Activated naive CD8-positive, alpha-beta T cell treated with anti-CD3 and anti-CD28 coated beads, Interleukin-2, amount 10 ng/mL, durations not matched to agents 7 days and 5 days (primary cell): Measurements from ENCODE around the gene CUTC. TPM values are rescaled to one million over a fixed set of nuclear protein-coding genes. Genes with fewer than 3 reads are reported as not detected.

Source experiments
- ATAC-seq: fragments of 150-1000 bp; cut with Tn5 transposase; one replicate; pipeline ENCODE4 v1.10.0; 2021; ENCODE audit warnings: low read depth, moderate library complexity
- POLR2A ChIA-PET: fragments of 350-600 bp; sonication (Branson Sonifier 250); formaldehyde crosslinking; loops from one replicate; lab custom pipeline; 2021; ENCODE audit warnings: antibody characterized with exemption; lab: Charles Lee
- DNase-seq: peaks from one replicate; pipeline ENCODE4 v3.0.0; 2021
- H3K27ac Mint-ChIP-seq: one replicate; pipeline ENCODE4 v1.8.0; 2022; ENCODE audit warnings: mild to moderate bottlenecking, mixed read lengths
- H3K27me3 Mint-ChIP-seq: one replicate; pipeline ENCODE4 v1.8.0; 2022; ENCODE audit warnings: mild to moderate bottlenecking, moderate library complexity, mixed read lengths
- H3K36me3 Mint-ChIP-seq: one replicate; pipeline ENCODE4 v1.8.0; 2021; ENCODE audit warnings: mild to moderate bottlenecking, mixed read lengths
- H3K4me1 Mint-ChIP-seq: one replicate; pipeline ENCODE4 v1.8.0; 2021; ENCODE audit warnings: mixed read lengths
- H3K4me3 Mint-ChIP-seq: one replicate; pipeline ENCODE4 v1.8.0; 2022; ENCODE audit warnings: mild to moderate bottlenecking, moderate library complexity, mixed read lengths
- H3K9me3 Mint-ChIP-seq: one replicate; pipeline ENCODE4 v1.8.0; 2021; ENCODE audit warnings: mixed read lengths
- total RNA-seq, 2 experiments: library from RNA; stranded (reverse); gene quantifications; one replicate each; pipeline ENCODE4 v1.2.3, GENCODE V29; 2021

Gene CUTC, protein sequence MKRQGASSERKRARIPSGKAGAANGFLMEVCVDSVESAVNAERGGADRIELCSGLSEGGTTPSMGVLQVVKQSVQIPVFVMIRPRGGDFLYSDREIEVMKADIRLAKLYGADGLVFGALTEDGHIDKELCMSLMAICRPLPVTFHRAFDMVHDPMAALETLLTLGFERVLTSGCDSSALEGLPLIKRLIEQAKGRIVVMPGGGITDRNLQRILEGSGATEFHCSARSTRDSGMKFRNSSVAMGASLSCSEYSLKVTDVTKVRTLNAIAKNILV
- total RNA-seq, result 10 to 100 TPM; 26.0 to 31.5 TPM

GRCh38 chr10:99732033-99732842 is at the start of gene CUTC, which contains the start of gene COX15:
TSS of gene CUTC (plus strand) at chr10:99732234. CDS start at chr10:99732349, 115 bp downstream.
TSS of gene COX15 (minus strand) at chr10:99732127. CDS start at chr10:99732049, 78 bp downstream.
- peak; percentile 95 for DNase-seq
- Mint-ChIP-seq H3K36me3 (peaks cover 29% of the 10 kb centered on the region), H3K4me3 (peak within 1 kb of the TSS; percentile 100), H3K9me3 (no peaks in the 10 kb centered on the region), H3K27ac (peak within 1 kb of the TSS; percentile 100), H3K27me3 (no peaks in the 10 kb centered on the region), H3K4me1 (peaks cover 19% of the 10 kb centered on the region)
- POLR2A ChIA-PET, result interaction anchor here (1.0 to 2.7 kb wide), 8 partner anchors 10 to 453 kb away, joined by 3 to 15 read pairs (median 4); partner anchors contain the start of genes ENTPD7, ERLIN1, GOT1 and SLC25A28
- peak; percentile 96 for ATAC-seq

- Mint-ChIP-seq H3K4me3 (no peak overlapping the region), H3K27ac (no peak overlapping the region), H3K27me3 (no peaks in the 10 kb centered on the region), H3K4me1 (peaks cover 12% of the 10 kb centered on the region), H3K36me3 (peaks cover 5% of the 10 kb centered on the region), H3K9me3 (no peaks in the 10 kb centered on the region)
- ATAC-seq (peak; percentile 54), DNase-seq (no peak)
- POLR2A ChIA-PET, result no interaction called here
These were observed 49.3 kb upstream of the CUTC start for GRCh38 chr10:99682752-99683151.

GRCh38 chr10:99685597-99685967 is 46.5 kb upstream of the CUTC start:
- Mint-ChIP-seq H3K36me3 (peaks cover 2% of the 10 kb centered on the region), H3K9me3 (no peaks in the 10 kb centered on the region), H3K4me3 (no peak overlapping the region), H3K27me3 (no peaks in the 10 kb centered on the region), H3K4me1 (peaks cover 8% of the 10 kb centered on the region), H3K27ac (peak overlapping the region; percentile 34)
- POLR2A ChIA-PET, result no interaction called here
- DNase-seq, result no peak
- no peak for ATAC-seq

DNA sequence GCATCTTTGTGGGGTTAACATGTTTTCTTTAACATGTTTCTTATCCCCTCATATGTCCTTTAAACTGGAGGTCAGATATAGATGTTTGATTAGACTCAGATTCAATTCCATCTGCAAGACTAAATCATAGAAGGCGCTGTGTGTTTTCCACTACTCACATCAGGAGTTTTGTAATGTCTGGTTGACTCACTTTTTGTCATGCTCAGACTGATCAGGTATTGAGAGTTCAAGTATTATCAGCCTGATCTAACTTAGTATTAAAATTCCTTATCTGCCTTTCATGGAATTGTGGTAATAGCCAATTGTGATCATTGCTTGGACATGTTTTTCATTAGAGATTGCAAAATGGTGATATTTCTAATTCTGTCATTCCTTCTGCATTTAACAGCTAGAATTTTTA is 42.6 kb upstream of the CUTC start:
- ATAC-seq, result no peak
- POLR2A ChIA-PET, result no interaction called here
- no peak overlapping the region for H3K4me3 Mint-ChIP-seq
- H3K9me3 Mint-ChIP-seq, result no peaks in the 10 kb centered on the region
- peaks cover 7% of the 10 kb centered on the region for H3K36me3 Mint-ChIP-seq
- H3K4me1 Mint-ChIP-seq, result peaks cover 8% of the 10 kb centered on the region
- DNase-seq, result no peak
- H3K27ac Mint-ChIP-seq, result no peak overlapping the region
- no peaks in the 10 kb centered on the region for H3K27me3 Mint-ChIP-seq

- Mint-ChIP-seq H3K4me1 (no peaks in the 10 kb centered on the region), H3K27ac (no peak overlapping the region), H3K9me3 (no peaks in the 10 kb centered on the region), H3K27me3 (no peaks in the 10 kb centered on the region), H3K36me3 (peaks cover 10% of the 10 kb centered on the region), H3K4me3 (no peak overlapping the region)
- POLR2A ChIA-PET, result no interaction called here
- DNase-seq, result no peak
- no peak for ATAC-seq
These were observed 38.0 kb upstream of the CUTC start for GRCh38 chr10:99693933-99694583.

GRCh38 chr10:99695761-99696160 is 36.3 kb upstream of the CUTC start:
- no peaks in the 10 kb centered on the region for H3K9me3 Mint-ChIP-seq
- peaks cover 12% of the 10 kb centered on the region for H3K36me3 Mint-ChIP-seq
- no peak overlapping the region for H3K4me3 Mint-ChIP-seq
- H3K4me1 Mint-ChIP-seq, result no peaks in the 10 kb centered on the region
- POLR2A ChIA-PET, result no interaction called here
- no peaks in the 10 kb centered on the region for H3K27me3 Mint-ChIP-seq
- H3K27ac Mint-ChIP-seq, result no peak overlapping the region
- ATAC-seq, result no peak
- DNase-seq, result no peak

DNA sequence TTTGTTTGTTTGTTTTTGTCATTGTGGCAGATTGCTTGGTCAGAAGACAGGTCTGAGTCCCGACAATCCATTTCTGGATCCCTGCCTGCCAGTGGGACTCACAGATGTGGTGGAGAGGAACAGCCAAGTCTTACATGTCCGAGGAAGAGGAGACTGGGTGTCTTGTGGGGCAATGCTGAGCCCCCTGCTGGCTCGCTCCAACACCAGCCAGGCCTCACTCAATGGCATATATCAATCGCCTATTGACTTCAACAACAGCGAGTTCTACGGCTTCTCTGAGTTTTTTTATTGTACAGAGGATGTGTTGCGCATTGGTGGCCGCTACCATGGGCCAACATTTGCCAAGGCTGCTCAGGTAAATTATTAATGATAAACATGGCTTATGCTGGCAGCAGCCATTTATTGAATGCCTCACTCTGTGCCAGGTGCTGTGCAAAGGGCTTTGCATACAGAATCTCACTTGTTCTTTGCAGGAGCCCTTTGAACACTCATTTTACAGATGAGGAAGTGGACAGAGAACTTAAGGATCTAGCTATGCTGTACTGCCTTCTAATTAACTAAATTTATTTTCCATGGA is 33.4 kb upstream of the CUTC start:
- H3K36me3 Mint-ChIP-seq, result peaks cover 12% of the 10 kb centered on the region
- no peaks in the 10 kb centered on the region for H3K27me3 Mint-ChIP-seq
- ATAC-seq (no peak), DNase-seq (no peak)
- no peaks in the 10 kb centered on the region for H3K9me3 Mint-ChIP-seq
- no peaks in the 10 kb centered on the region for H3K4me1 Mint-ChIP-seq
- POLR2A ChIA-PET, result no interaction called here
- no peak overlapping the region for H3K4me3 Mint-ChIP-seq
- no peak overlapping the region for H3K27ac Mint-ChIP-seq

DNA sequence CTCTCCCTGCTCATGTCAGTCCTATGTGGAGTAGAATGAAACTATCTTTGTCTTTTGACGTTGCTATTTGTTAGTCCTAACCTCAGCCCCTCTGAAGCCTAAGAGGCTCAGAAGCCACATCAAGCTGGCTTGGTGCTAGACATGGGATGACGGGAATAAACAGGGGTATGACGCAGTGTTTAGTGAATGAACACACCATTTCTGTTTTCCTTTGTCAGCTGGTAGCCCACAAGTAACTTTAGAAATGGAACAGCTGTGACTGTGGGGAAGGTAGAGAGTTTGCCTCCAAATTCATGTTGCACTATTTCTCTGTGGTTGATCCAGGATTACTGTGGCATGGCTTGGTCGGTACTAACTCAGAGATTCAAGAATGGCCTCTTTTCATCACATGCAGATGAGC is 31.4 kb upstream of the CUTC start:
- H3K9me3 Mint-ChIP-seq, result no peaks in the 10 kb centered on the region
- no peaks in the 10 kb centered on the region for H3K27me3 Mint-ChIP-seq
- H3K4me3 Mint-ChIP-seq, result no peak overlapping the region
- DNase-seq, result no peak
- ATAC-seq, result no peak
- POLR2A ChIA-PET, result no interaction called here
- peak overlapping the region; percentile 19 for H3K27ac Mint-ChIP-seq
- H3K36me3 Mint-ChIP-seq, result peaks cover 9% of the 10 kb centered on the region
- H3K4me1 Mint-ChIP-seq, result no peaks in the 10 kb centered on the region

DNA sequence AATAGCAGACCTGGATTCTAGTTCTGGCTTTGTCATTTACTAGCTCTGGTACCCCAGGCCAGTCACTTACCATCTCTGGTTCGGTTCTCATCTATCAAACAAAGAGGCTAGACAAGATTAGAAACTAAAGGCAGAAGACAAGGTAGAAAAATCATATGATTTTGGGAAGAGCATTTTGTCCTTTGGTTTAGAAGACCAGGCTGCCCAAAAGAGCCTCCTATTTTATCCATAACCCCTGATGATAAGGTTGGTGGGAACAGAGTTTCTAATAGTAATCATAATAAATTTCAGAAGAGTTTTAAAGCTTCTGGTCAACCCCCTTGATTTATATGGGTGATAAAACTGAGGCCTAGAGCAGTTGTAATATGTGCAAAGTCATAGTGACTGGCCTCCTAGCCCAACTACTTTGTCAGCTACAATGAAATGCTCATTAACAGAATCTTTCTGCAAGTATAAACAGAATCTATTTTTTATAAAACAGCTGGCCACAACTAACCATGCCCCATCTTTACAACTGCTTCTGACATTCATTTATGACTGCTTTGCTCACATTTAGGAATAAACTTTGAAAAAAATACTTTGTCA is 23.5 kb upstream of the CUTC start:
- no peak overlapping the region for H3K27ac Mint-ChIP-seq
- no peak for ATAC-seq

GRCh38 chr10:99709480-99710229 is 22.4 kb upstream of the CUTC start:
- Mint-ChIP-seq H3K27ac (no peak overlapping the region), H3K4me1 (no peaks in the 10 kb centered on the region), H3K27me3 (no peaks in the 10 kb centered on the region), H3K4me3 (no peak overlapping the region), H3K9me3 (no peaks in the 10 kb centered on the region), H3K36me3 (peaks cover 8% of the 10 kb centered on the region)
- POLR2A ChIA-PET, result no interaction called here
- ATAC-seq (no peak), DNase-seq (no peak)

More for the DNA sequence above, 23.5 kb upstream of the CUTC start:
- no peak for DNase-seq
- Mint-ChIP-seq H3K27me3 (no peaks in the 10 kb centered on the region), H3K9me3 (no peaks in the 10 kb centered on the region), H3K4me1 (no peaks in the 10 kb centered on the region), H3K4me3 (no peak overlapping the region), H3K36me3 (peaks cover 5% of the 10 kb centered on the region)
- POLR2A ChIA-PET, result no interaction called here

DNA sequence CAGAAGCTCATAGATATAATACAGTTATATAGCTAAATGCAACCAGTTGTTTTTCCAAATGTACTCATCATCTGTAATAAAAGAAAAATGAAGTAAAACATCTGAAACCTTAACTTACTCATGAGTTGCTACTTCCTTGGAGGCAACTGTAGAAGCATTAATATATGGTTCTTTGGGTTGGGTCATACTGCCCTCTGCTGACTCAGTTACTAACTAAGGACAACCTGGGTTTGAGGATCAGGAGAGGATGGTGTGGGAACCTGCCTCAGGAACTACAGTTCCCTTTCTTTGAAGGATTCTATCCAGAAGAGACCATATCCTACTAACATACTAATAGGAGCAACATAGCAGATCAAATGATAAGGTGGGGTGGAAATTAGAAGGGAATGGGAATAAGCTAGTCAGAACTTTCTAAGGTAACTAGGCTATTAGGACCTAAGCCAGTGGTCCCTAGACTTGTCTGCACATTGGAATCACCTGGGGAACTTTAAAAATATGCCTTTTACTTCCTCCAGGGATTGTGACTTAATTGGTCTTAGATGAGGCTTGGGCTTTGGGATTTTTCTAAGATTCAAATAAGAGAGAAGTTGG is 20.8 kb upstream of the CUTC start:
- DNase-seq (no peak), ATAC-seq (peak; percentile 82)
- Mint-ChIP-seq H3K27me3 (no peaks in the 10 kb centered on the region), H3K4me1 (no peaks in the 10 kb centered on the region), H3K36me3 (peaks cover 13% of the 10 kb centered on the region), H3K9me3 (no peaks in the 10 kb centered on the region), H3K27ac (no peak overlapping the region), H3K4me3 (no peak overlapping the region)
- POLR2A ChIA-PET, result no interaction called here

GRCh38 chr10:99714446-99714845 is 17.6 kb upstream of the CUTC start:
- Mint-ChIP-seq H3K27ac (no peak overlapping the region), H3K4me1 (peaks cover 2% of the 10 kb centered on the region), H3K4me3 (no peak overlapping the region), H3K9me3 (no peaks in the 10 kb centered on the region), H3K36me3 (peaks cover 27% of the 10 kb centered on the region), H3K27me3 (no peaks in the 10 kb centered on the region)
- POLR2A ChIA-PET, result interaction anchor here (0.7 kb wide), 2 partner anchors 9 to 472 kb away, joined by 3 to 4 read pairs; no protein-coding TSS in a partner anchor
- DNase-seq, result no peak
- no peak for ATAC-seq
